ENCODE data around the gene PFKFB2. TPM values are rescaled to one million over a fixed set of nuclear protein-coding genes. Genes with fewer than 3 reads are reported as not detected.

The PFKFB2 gene
- polyA plus RNA-seq, 3 donors: 2.1 to 6.9 (median 2.3) TPM

DNA sequence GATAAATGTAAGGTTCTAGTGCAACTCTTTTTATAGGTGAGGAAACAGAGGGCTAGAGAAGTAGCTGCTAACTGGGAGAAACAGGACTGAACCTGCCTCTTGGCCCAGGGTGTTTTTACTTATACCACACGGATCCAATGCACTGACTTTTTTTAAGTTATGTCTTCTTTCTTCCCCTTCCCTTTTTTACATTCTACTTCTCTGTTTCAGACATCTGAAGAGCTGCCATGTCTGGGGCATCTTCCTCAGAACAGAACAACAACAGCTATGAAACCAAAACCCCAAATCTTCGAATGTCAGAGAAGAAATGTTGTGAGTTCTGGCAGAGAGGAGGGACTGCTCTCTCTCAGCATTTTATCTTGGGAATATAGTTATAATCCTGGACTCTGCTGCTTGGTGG, 1.4 kb downstream of the PFKFB2 start:
- peaks cover 51% of the 10 kb centered on the region for H3K4me1 Mint-ChIP-seq
- Histone ChIP-seq H3K27ac (ENCODE audit: low read depth in 1 of 2, low read length in 2 of 2) (peak overlapping the region in 1 of 2 donors; percentile 76), H3K36me3 (replicated peaks in 1 of 2; ENCODE audit: control insufficient read depth in 1 of 2, insufficient read depth in 2 of 2, low read length in 2 of 2) (peaks cover 0 to 7% of the 10 kb centered on the region in 2 donors), H2AFZ (ENCODE audit: insufficient read depth, low read depth, low read length, poor library complexity, severe bottlenecking) (peak overlapping the region; percentile 48), H3K4me1 (ENCODE audit: control insufficient read depth in 1 of 2, insufficient read depth in 2 of 2, low read length in 2 of 2) (peaks cover 36 to 46% of the 10 kb centered on the region in 2 donors), H3K79me2 (ENCODE audit: insufficient read depth, low read length) (peaks cover 15% of the 10 kb centered on the region), H3K4me3 (replicated peaks in 1 of 3; ENCODE audit: low read depth in 2 of 3, low read length in 3 of 3) (peak overlapping the region in 1 of 3 experiments; percentile 84), H4K20me1 (ENCODE audit: insufficient read depth, low read length) (peaks cover 3% of the 10 kb centered on the region), H3K4me2 (replicated peaks; ENCODE audit: extremely low read depth, low read length, poor library complexity, severe bottlenecking) (peak overlapping the region; percentile 53), H3K9ac (ENCODE audit: insufficient read depth, low read length, poor library complexity, severe bottlenecking) (no peak overlapping the region), H3K9me3 (replicated peaks in 1 of 2; ENCODE audit: control insufficient read depth in 1 of 2, insufficient read depth in 1 of 2, low read length in 2 of 2) (no peaks in the 10 kb centered on the region), H3K27me3 (ENCODE audit: control insufficient read depth in 2 of 2, insufficient read depth in 2 of 2, low read length in 2 of 2) (no peaks in the 10 kb centered on the region)
- DNase-seq: peak; percentile 36 to 59 (median 37)
- H3K36me3 Mint-ChIP-seq: peaks cover 2 to 4% of the 10 kb centered on the region in 2 donors
- intact Hi-C loops (cut with micrococcal nuclease): loop anchor here in 1 of 2 donors (10.0 kb wide), 1 partner anchor 280 kb away; no protein-coding TSS in a partner anchor
- H3K4me3 Mint-ChIP-seq: peak overlapping the region; percentile 70 to 93
- WGBS (ENCODE audit: insufficient coverage): 0% methylated on average over 1 of the region's 2 CpGs
- H3K9me3 Mint-ChIP-seq: peaks cover 0 to 7% (median 0%) of the 10 kb centered on the region in 7 donors
- H3K27me3 Mint-ChIP-seq (ENCODE audit: low read depth in 3 of 3): peaks cover 0 to 6% (median 0%) of the 10 kb centered on the region in 3 donors
- H3K27ac Mint-ChIP-seq: peak overlapping the region in 6 of 7 donors; percentile 12 to 95 (median 71)
- TF ChIP-seq, protein P1, sequence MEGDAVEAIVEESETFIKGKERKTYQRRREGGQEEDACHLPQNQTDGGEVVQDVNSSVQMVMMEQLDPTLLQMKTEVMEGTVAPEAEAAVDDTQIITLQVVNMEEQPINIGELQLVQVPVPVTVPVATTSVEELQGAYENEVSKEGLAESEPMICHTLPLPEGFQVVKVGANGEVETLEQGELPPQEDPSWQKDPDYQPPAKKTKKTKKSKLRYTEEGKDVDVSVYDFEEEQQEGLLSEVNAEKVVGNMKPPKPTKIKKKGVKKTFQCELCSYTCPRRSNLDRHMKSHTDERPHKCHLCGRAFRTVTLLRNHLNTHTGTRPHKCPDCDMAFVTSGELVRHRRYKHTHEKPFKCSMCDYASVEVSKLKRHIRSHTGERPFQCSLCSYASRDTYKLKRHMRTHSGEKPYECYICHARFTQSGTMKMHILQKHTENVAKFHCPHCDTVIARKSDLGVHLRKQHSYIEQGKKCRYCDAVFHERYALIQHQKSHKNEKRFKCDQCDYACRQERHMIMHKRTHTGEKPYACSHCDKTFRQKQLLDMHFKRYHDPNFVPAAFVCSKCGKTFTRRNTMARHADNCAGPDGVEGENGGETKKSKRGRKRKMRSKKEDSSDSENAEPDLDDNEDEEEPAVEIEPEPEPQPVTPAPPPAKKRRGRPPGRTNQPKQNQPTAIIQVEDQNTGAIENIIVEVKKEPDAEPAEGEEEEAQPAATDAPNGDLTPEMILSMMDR (IDR thresholded peaks at IDR 0.05): no peak

- Histone ChIP-seq H4K20me1 (ENCODE audit: insufficient read depth, low read length) (no peaks in the 10 kb centered on the region), H2AFZ (ENCODE audit: insufficient read depth, low read depth, low read length, poor library complexity, severe bottlenecking) (no peak overlapping the region), H3K9me3 (replicated peaks in 1 of 2; ENCODE audit: control insufficient read depth in 1 of 2, insufficient read depth in 1 of 2, low read length in 2 of 2) (no peaks in the 10 kb centered on the region), H3K4me2 (replicated peaks; ENCODE audit: extremely low read depth, low read length, poor library complexity, severe bottlenecking) (no peak overlapping the region), H3K4me3 (replicated peaks in 1 of 3; ENCODE audit: low read depth in 2 of 3, low read length in 3 of 3) (no peak overlapping the region), H3K9ac (ENCODE audit: insufficient read depth, low read length, poor library complexity, severe bottlenecking) (no peak overlapping the region), H3K36me3 (replicated peaks in 1 of 2; ENCODE audit: control insufficient read depth in 1 of 2, insufficient read depth in 2 of 2, low read length in 2 of 2) (peaks cover 0 to 14% of the 10 kb centered on the region in 2 donors), H3K27ac (ENCODE audit: low read depth in 1 of 2, low read length in 2 of 2) (peak overlapping the region in 1 of 2 donors; percentile 76), H3K4me1 (ENCODE audit: control insufficient read depth in 1 of 2, insufficient read depth in 2 of 2, low read length in 2 of 2) (peaks cover 40 to 41% of the 10 kb centered on the region in 2 donors), H3K79me2 (ENCODE audit: insufficient read depth, low read length) (peaks cover 5% of the 10 kb centered on the region), H3K27me3 (ENCODE audit: control insufficient read depth in 2 of 2, insufficient read depth in 2 of 2, low read length in 2 of 2) (no peaks in the 10 kb centered on the region)
- TF ChIP-seq, protein P1 (IDR thresholded peaks at IDR 0.05): no peak
- intact Hi-C loops (cut with micrococcal nuclease): loop anchor here in 1 of 2 donors (10.0 kb wide), 1 partner anchor 279 kb away; no protein-coding TSS in a partner anchor
- Mint-ChIP-seq H3K4me1 (peaks cover 52% of the 10 kb centered on the region), H3K9me3 (peaks cover 0 to 7% (median 0%) of the 10 kb centered on the region in 7 donors), H3K27me3 (ENCODE audit: low read depth in 3 of 3) (peaks cover 0 to 5% (median 0%) of the 10 kb centered on the region in 3 donors), H3K27ac (peak overlapping the region in 2 of 7 donors; percentile 24 to 95), H3K36me3 (peaks cover 8 to 10% of the 10 kb centered on the region in 2 donors), H3K4me3 (no peak overlapping the region)
- no peak for DNase-seq
- 100% methylated on average over 1 of the region's 3 CpGs for WGBS (ENCODE audit: insufficient coverage)
Measured at GRCh38 chr1:207055386-207056001, 2.4 kb downstream of the PFKFB2 start.
